Loucy (cell line): Measurements from ENCODE around the gene CD79B.

Experiments
- CTCF ChIP-seq: fragments of 200-600 bp; sonication (generic); conservative IDR thresholded peaks from 2 replicates; pipeline ENCODE4 v1.5.1; 2014; ENCODE audit warnings: mild to moderate bottlenecking, antibody characterized with exemption, low read length
- EZH2phosphoT487 ChIP-seq: fragments of 200-600 bp; IDR thresholded peaks from 2 replicates; pipeline ENCODE4 v1.6.1; 2018; ENCODE audit warnings: antibody characterized with exemption, mild to moderate bottlenecking, moderate library complexity, borderline replicate concordance

GRCh38 chr17:63973247-63973646 lies 41.1 kb upstream of the CD79B start:
- TF ChIP-seq CTCF (no peak), EZH2phosphoT487 (no peak)
